CD4-positive, CD25-positive, alpha-beta regulatory T cell (primary cell): ENCODE results near the gene SYMPK. TPM values are rescaled to one million over a fixed set of nuclear protein-coding genes. Genes with fewer than 3 reads are reported as not detected.
"Not testable (repeated sequence)": the region's sequence is repeated elsewhere in the genome, so short reads cannot be mapped to it uniquely, and the experiment has no call there.

ENCODE experiments used
- ATAC-seq, 2 donors: fragments of 150-1000 bp; cut with Tn5 transposase; one replicate each; pipeline ENCODE4 v1.10.0; 2021; ENCODE audit warnings: low read depth in 2 of 2, moderate number of reproducible peaks in 2 of 2, moderate library complexity in 1 of 2
- DNase-seq, 3 donors: peaks; one replicate each; pipeline versions ENCODE4 v3.0.0 to v3.0.0-alpha.2; 2012 to 2022; ENCODE audit warnings: mixed read lengths in 1 of 3
- H3K27ac ChIP-seq: one replicate; pipeline ENCODE4 v1.7.0; 2013; ENCODE audit warnings: mild to moderate bottlenecking, low read length; ENCODE audit not compliant: insufficient read depth, poor library complexity, severe bottlenecking
- H3K27me3 ChIP-seq: one replicate; pipeline ENCODE4 v1.7.0; 2013; ENCODE audit warnings: low read length; ENCODE audit not compliant: control insufficient read depth, insufficient read depth
- H3K36me3 ChIP-seq: one replicate; pipeline ENCODE4 v1.7.0; 2013; ENCODE audit warnings: mild to moderate bottlenecking, low read length, moderate library complexity; ENCODE audit not compliant: control insufficient read depth, insufficient read depth
- H3K4me1 ChIP-seq: 2 replicates; pipeline ENCODE4 v1.7.0; 2013; ENCODE audit warnings: mild to moderate bottlenecking, low read length; ENCODE audit not compliant: insufficient read depth, control insufficient read depth, poor library complexity, severe bottlenecking
- H3K4me3 ChIP-seq: one replicate; pipeline ENCODE4 v1.7.0; 2013; ENCODE audit warnings: low read depth, mild to moderate bottlenecking, low read length, moderate library complexity
- H3K9me3 ChIP-seq, 2 experiments: 1 replicate in 1 of 2; 2 replicates in 1 of 2; pipeline ENCODE4 v1.7.0; 2013; ENCODE audit warnings: low read length in 2 of 2, mild to moderate bottlenecking in 1 of 2, moderate library complexity in 1 of 2; ENCODE audit not compliant: control insufficient read depth in 2 of 2
- H3K27ac Mint-ChIP-seq, 3 donors: one replicate each; pipeline ENCODE4 v1.8.0; 2020 to 2022; ENCODE audit warnings: mild to moderate bottlenecking in 3 of 3, mixed read lengths in 3 of 3, moderate library complexity in 2 of 3
- H3K27me3 Mint-ChIP-seq: one replicate; pipeline ENCODE4 v1.8.0; 2022; ENCODE audit warnings: mild to moderate bottlenecking, mixed read lengths
- H3K36me3 Mint-ChIP-seq: one replicate; pipeline ENCODE4 v1.8.0; 2020; ENCODE audit warnings: mixed read lengths
- H3K4me1 Mint-ChIP-seq, 4 donors: one replicate each; pipeline ENCODE4 v1.8.0; 2020 to 2022; ENCODE audit warnings: mixed read lengths in 4 of 4, mild to moderate bottlenecking in 1 of 4
- H3K4me3 Mint-ChIP-seq, 4 donors: one replicate each; pipeline ENCODE4 v1.8.0; 2020 to 2022; ENCODE audit warnings: mild to moderate bottlenecking in 4 of 4, mixed read lengths in 4 of 4, moderate library complexity in 3 of 4
- H3K9me3 Mint-ChIP-seq, 7 donors: one replicate each; pipeline ENCODE4 v1.8.0; 2020 to 2022; ENCODE audit warnings: mixed read lengths in 7 of 7, mild to moderate bottlenecking in 3 of 7, moderate library complexity in 2 of 7
- polyA plus RNA-seq, 4 donors: library from polyadenylated mRNA; unstranded; fragments of 300-500 nt; fragmentation: Illumina TruSeq; gene quantifications; one replicate each; pipeline ENCODE4 v1.2.3, GENCODE V29; 2021
- total RNA-seq: library from RNA; stranded (reverse); gene quantifications from one replicate; pipeline ENCODE4 v1.2.3, GENCODE V29; 2022

The SYMPK gene
- total and polyA plus RNA-seq, 5 donors from 2014 or later, result 5.0 to 87.6 (median 10.5) TPM

- Mint-ChIP-seq H3K27ac (peak overlapping the region in 1 of 3 donors; percentile 93), H3K27me3 (peaks cover 6% of the 10 kb centered on the region), H3K36me3 (peaks cover 10% of the 10 kb centered on the region), H3K9me3 (peaks cover 0 to 4% (median 0%) of the 10 kb centered on the region in 7 donors), H3K4me1 (peaks cover 0 to 34% (median 16%) of the 10 kb centered on the region in 4 donors), H3K4me3 (peak overlapping the region in 3 of 4 donors; percentile 61 to 96 (median 63))
- Histone ChIP-seq H3K4me3 (no peak overlapping the region), H3K36me3 (peaks cover 10% of the 10 kb centered on the region), H3K27ac (no peak overlapping the region), H3K4me1 (peaks cover 27% of the 10 kb centered on the region), H3K27me3 (no peaks in the 10 kb centered on the region), H3K9me3 (no peaks in the 10 kb centered on the region)
- DNase-seq, result peak in 1 of 3 donors; percentile 41
- ATAC-seq, result no peak
Observed at GRCh38 chr19:45901432-45901911, 38.5 kb upstream of the SYMPK start.

DNA sequence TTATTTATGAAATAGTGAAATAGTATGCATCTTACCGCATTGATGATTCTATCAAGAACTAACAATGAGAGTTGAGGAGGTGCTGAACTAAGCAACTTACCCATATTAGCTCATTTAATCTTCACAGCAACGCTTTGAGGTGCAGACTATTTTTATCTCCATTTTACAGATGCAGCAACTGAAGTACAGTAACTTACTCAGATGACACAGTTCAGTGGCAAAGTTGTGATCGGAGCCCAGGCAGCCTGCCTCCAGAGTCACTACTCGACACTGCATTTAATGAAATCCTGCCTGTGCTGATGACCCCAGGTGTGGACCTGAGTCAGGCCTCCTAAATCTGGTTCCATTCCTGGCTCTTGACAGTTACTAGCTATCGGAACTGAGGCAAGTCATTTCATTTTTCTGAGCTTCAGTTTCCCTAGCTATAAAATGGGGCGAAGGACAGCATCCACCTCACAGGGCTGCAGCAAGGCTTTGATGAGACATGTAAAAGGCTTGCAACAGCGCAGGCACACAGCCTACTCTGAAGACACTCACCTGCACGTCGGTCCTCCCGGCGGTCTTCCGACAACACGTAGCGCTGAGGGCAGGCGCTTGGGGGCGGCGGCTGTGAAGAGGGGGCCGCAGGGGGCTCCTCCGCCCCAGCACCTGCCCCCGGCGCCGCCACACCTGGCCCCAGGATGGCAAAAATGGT is 37.9 kb upstream of the SYMPK start:
- no peaks in the 10 kb centered on the region for H3K9me3 ChIP-seq
- Mint-ChIP-seq H3K9me3 (peaks cover 0 to 3% (median 0%) of the 10 kb centered on the region in 7 donors), H3K27me3 (peaks cover 4% of the 10 kb centered on the region), H3K4me3 (peak overlapping the region; percentile 62 to 75 (median 70)), H3K36me3 (peaks cover 10% of the 10 kb centered on the region), H3K4me1 (peaks cover 0 to 34% (median 16%) of the 10 kb centered on the region in 4 donors), H3K27ac (no peak overlapping the region)
- H3K4me1 ChIP-seq, result peaks cover 27% of the 10 kb centered on the region
- peak overlapping the region; percentile 18 for H3K4me3 ChIP-seq
- peaks cover 10% of the 10 kb centered on the region for H3K36me3 ChIP-seq
- ATAC-seq (no peak), DNase-seq (no peak)
- no peaks in the 10 kb centered on the region for H3K27me3 ChIP-seq
- H3K27ac ChIP-seq, result no peak overlapping the region

DNA sequence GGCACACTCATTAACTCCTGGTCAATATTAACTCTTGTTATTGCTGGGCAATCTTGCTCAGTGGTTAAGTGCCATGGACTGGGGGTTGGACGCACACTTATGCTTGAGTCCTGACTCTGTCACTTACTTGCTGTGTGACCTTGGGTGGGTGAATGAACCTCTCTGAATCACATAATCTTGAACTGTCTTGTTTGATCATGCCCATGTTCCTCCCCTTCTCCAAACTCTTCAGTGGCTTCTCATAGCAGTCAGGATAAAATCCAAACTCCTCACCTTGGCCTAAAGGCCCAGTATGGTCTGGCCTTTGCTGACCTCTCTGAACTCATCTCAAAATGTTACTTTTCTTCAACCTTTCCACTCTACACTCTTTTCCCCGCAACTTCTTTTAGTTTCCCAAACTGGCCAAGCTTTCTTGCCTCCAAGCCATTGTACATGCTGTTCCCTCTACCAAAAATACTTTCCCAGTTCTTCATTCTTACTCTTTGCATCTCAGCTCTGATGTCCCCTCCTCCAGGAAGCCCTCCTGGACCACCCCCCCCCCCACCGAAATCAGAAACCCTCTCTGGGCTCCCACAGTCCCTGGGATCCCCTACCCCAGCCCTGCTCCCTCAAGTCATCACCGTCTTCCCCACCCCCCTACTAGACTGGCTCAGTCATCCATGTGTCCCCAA is 37.1 kb upstream of the SYMPK start:
- H3K9me3 ChIP-seq, result no peaks in the 10 kb centered on the region
- Mint-ChIP-seq H3K4me1 (peaks cover 0 to 35% (median 16%) of the 10 kb centered on the region in 4 donors), H3K27me3 (peaks cover 4% of the 10 kb centered on the region), H3K9me3 (peaks cover 0 to 3% (median 0%) of the 10 kb centered on the region in 7 donors), H3K4me3 (peak overlapping the region; percentile 35 to 71 (median 65)), H3K36me3 (peaks cover 17% of the 10 kb centered on the region), H3K27ac (peak overlapping the region in 1 of 3 donors; percentile 23)
- no peak overlapping the region for H3K27ac ChIP-seq
- DNase-seq (no peak), ATAC-seq (no peak)
- peaks cover 27% of the 10 kb centered on the region for H3K4me1 ChIP-seq
- no peak overlapping the region for H3K4me3 ChIP-seq
- H3K36me3 ChIP-seq, result peaks cover 15% of the 10 kb centered on the region
- H3K27me3 ChIP-seq, result no peaks in the 10 kb centered on the region

- H3K4me3 ChIP-seq, result no peak overlapping the region
- H3K9me3 Mint-ChIP-seq, result peaks cover 0 to 3% (median 0%) of the 10 kb centered on the region in 7 donors
- H3K4me3 Mint-ChIP-seq, result peak overlapping the region in 1 of 4 donors; percentile 19
- peaks cover 27% of the 10 kb centered on the region for H3K4me1 ChIP-seq
- H3K36me3 Mint-ChIP-seq, result peaks cover 20% of the 10 kb centered on the region
- ATAC-seq (no peak), DNase-seq (no peak)
- H3K4me1 Mint-ChIP-seq, result peaks cover 0 to 39% (median 16%) of the 10 kb centered on the region in 4 donors
- H3K27me3 Mint-ChIP-seq, result peaks cover 4% of the 10 kb centered on the region
- H3K27ac ChIP-seq, result no peak overlapping the region
- H3K36me3 ChIP-seq, result peaks cover 17% of the 10 kb centered on the region
- H3K27ac Mint-ChIP-seq, result peak overlapping the region in 1 of 3 donors; percentile 35
- no peaks in the 10 kb centered on the region for H3K27me3 ChIP-seq
- H3K9me3 ChIP-seq, result no peaks in the 10 kb centered on the region
Observed at GRCh38 chr19:45899253-45899652, 36.3 kb upstream of the SYMPK start.

DNA sequence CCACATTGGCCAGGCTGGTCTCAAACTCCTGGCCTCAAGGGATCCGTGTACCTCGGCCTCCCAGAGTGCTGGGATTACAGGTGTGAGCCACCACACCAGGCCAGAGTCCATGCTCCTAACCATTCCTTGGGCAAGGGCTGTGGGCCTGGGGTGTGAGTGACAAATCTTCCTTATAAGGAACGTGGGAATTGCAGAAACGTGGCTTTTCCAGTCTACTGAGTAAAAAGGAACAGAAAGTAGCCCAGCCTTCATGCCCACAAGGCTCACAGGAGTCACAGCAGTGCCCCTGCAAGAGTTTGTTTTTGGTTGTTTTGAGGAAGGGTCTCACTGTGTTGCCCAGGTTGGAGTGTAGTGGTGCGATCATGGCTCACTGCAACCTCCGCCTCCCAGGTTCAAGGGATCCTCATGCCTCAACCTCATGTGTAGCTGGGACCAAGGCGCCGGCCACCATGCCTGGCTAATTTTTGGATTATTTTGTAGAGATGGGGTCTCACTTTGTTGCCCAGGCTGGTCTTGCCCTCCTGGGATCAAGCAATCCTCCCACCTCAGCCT is 34.4 kb upstream of the SYMPK start:
- Histone ChIP-seq H3K36me3 (peaks cover 17% of the 10 kb centered on the region), H3K27me3 (no peaks in the 10 kb centered on the region), H3K4me1 (peaks cover 19% of the 10 kb centered on the region), H3K4me3 (no peak overlapping the region), H3K9me3 (no peaks in the 10 kb centered on the region), H3K27ac (no peak overlapping the region)
- no peak for DNase-seq
- Mint-ChIP-seq H3K27me3 (no peaks in the 10 kb centered on the region), H3K9me3 (no peaks in the 10 kb centered on the region), H3K27ac (no peak overlapping the region), H3K4me1 (peaks cover 0 to 31% (median 12%) of the 10 kb centered on the region in 4 donors), H3K4me3 (no peak overlapping the region), H3K36me3 (peaks cover 25% of the 10 kb centered on the region)
- no peak for ATAC-seq

DNA sequence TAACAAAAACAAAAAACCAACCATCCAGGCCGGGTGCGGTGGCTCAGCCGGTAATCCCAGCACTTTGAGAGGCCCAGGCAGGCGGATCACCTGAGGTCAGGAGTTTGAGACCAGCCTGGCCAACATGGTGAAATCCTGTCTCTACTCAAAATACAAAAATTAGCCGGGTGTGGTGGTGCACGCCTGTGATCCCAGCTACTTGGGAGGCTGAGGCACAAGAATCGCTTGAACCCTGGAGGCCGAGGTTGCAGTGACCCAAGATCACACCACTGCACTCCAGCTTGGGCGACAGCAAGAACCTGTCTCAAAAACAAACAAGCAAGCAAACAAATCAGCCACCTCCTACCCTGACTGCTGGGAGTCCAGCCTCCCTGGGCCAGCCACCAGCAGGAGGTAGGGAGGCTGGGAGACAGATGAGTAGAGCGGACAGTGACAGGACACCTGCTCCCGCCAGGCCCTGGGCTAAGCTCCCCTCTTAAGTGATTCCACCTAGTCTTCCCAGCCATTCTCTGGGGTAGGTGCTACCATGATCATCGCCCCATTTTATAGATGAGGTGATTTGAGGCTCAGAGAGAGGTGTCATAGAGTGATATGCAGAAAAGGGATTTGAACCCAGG is 33.1 kb upstream of the SYMPK start:
- H3K36me3 Mint-ChIP-seq, result peaks cover 25% of the 10 kb centered on the region
- not testable (repeated sequence) for ATAC-seq, H3K4me3 Mint-ChIP-seq, H3K4me3 ChIP-seq, H3K27me3 ChIP-seq, DNase-seq, H3K4me1 ChIP-seq, H3K9me3 ChIP-seq, H3K9me3 Mint-ChIP-seq, H3K27ac ChIP-seq, H3K27me3 Mint-ChIP-seq
- H3K4me1 Mint-ChIP-seq, result peaks cover 0 to 28% (median 12%) of the 10 kb centered on the region in 4 donors
- peaks cover 17% of the 10 kb centered on the region for H3K36me3 ChIP-seq
- H3K27ac Mint-ChIP-seq, result peak overlapping the region in 1 of 3 donors; percentile 14

GRCh38 chr19:45895519-45895972 is 32.6 kb upstream of the SYMPK start:
- DNase-seq, result no peak
- no peak overlapping the region for H3K4me3 Mint-ChIP-seq
- no peak overlapping the region for H3K4me3 ChIP-seq
- peaks cover 3% of the 10 kb centered on the region for H3K4me1 ChIP-seq
- no peak overlapping the region for H3K27ac ChIP-seq
- no peaks in the 10 kb centered on the region for H3K9me3 Mint-ChIP-seq
- peaks cover 13% of the 10 kb centered on the region for H3K36me3 ChIP-seq
- H3K27ac Mint-ChIP-seq, result peak overlapping the region in 1 of 3 donors; percentile 14
- no peak for ATAC-seq
- peaks cover 25% of the 10 kb centered on the region for H3K36me3 Mint-ChIP-seq
- no peaks in the 10 kb centered on the region for H3K27me3 ChIP-seq
- no peaks in the 10 kb centered on the region for H3K9me3 ChIP-seq
- peaks cover 0 to 23% (median 8%) of the 10 kb centered on the region in 4 donors for H3K4me1 Mint-ChIP-seq
- no peaks in the 10 kb centered on the region for H3K27me3 Mint-ChIP-seq
